IMR-90 (cell line): ENCODE data around the gene SMIM36. TPM values are rescaled to one million over a fixed set of nuclear protein-coding genes. Genes with fewer than 3 reads are reported as not detected.

Experiments used
- ATAC-seq: fragments of 200-7000 bp; cut with Tn5 transposase; 2 replicates; pipeline ENCODE4 v1.9.1; 2020; ENCODE audit warnings: low read depth, mild to moderate bottlenecking, moderate library complexity
- BruUV-seq: library from RNA; stranded (reverse); fragments of 400-500 nt; replicated peaks from 2 replicates; lab custom pipeline; 2021; lab: Mats Ljungman, UMichigan
- CTCF ChIA-PET: fragments of 300-600 bp; formaldehyde crosslinking; extraction: SDS; loops from one replicate; lab custom pipeline; 2021; ENCODE audit warnings: antibody characterized with exemption; lab: Yijun Ruan, JAX
- POLR2A ChIA-PET: fragments of 300-600 bp; sonication (Branson Sonifier 250); formaldehyde crosslinking; loops from one replicate; lab custom pipeline; 2022; ENCODE audit warnings: antibody characterized with exemption; ENCODE audit not compliant: unreplicated experiment; lab: Charles Lee
- DNase-seq: peaks from one replicate; pipeline ENCODE4 v3.0.0; 2013
- H2AFZ ChIP-seq: replicated peaks from 2 replicates; pipeline ENCODE3; 2013; ENCODE audit warnings: low read length, mild to moderate bottlenecking; ENCODE audit not compliant: poor library complexity
- H2AK5ac ChIP-seq: 2 replicates; pipeline ENCODE4 v1.6.1; 2013; ENCODE audit warnings: low read depth, low read length, inconsistent platforms
- H2AK9ac ChIP-seq: replicated peaks from 2 replicates; pipeline ENCODE3; 2013; ENCODE audit warnings: mild to moderate bottlenecking, low read depth, low read length, moderate library complexity; ENCODE audit not compliant: poor library complexity
- H2BK120ac ChIP-seq: 2 replicates; pipeline ENCODE4 v1.6.1; 2013; ENCODE audit warnings: low read depth, low read length, inconsistent platforms
- H2BK15ac ChIP-seq: 3 replicates; pipeline ENCODE4 v1.6.1; 2013; ENCODE audit warnings: low read depth, low read length, inconsistent platforms
- H2BK20ac ChIP-seq: 2 replicates; pipeline ENCODE4 v1.6.1; 2013; ENCODE audit warnings: low read depth, mild to moderate bottlenecking, inconsistent platforms, low read length, moderate library complexity
- H2BK5ac ChIP-seq: 2 replicates; pipeline ENCODE4 v1.6.1; 2013; ENCODE audit warnings: mild to moderate bottlenecking, low read depth, low read length, inconsistent platforms; ENCODE audit not compliant: poor library complexity, severe bottlenecking
- H3K14ac ChIP-seq: replicated peaks from 2 replicates; pipeline ENCODE4 v1.6.1; 2013; ENCODE audit warnings: low read depth, low read length, inconsistent platforms
- H3K18ac ChIP-seq: 2 replicates; pipeline ENCODE4 v1.6.1; 2013; ENCODE audit warnings: low read depth, low read length, control low read depth
- H3K23ac ChIP-seq: 2 replicates; pipeline ENCODE4 v1.6.1; 2013; ENCODE audit warnings: low read depth, low read length, inconsistent platforms
- H3K27ac ChIP-seq: 2 replicates; pipeline ENCODE4 v1.5.1; 2013; ENCODE audit warnings: mild to moderate bottlenecking, control low read depth, low read length; ENCODE audit not compliant: insufficient read depth
- H3K27me3 ChIP-seq: 2 replicates; pipeline ENCODE4 v1.6.1; 2013; ENCODE audit warnings: low read length; ENCODE audit not compliant: control insufficient read depth, insufficient read depth
- H3K36me3 ChIP-seq: 2 replicates; pipeline ENCODE4 v1.6.1; 2013; ENCODE audit warnings: low read length, mixed read lengths; ENCODE audit not compliant: control insufficient read depth, insufficient read depth
- H3K4ac ChIP-seq: 2 replicates; pipeline ENCODE4 v1.6.1; 2013; ENCODE audit warnings: low read depth, low read length, inconsistent platforms
- H3K4me1 ChIP-seq: 2 replicates; pipeline ENCODE4 v1.6.1; 2013; ENCODE audit warnings: low read length, mixed read lengths; ENCODE audit not compliant: control insufficient read depth, insufficient read depth
- H3K4me2 ChIP-seq: 2 replicates; pipeline ENCODE4 v1.6.1; 2013; ENCODE audit warnings: low read depth, mild to moderate bottlenecking, control low read depth, low read length, moderate library complexity
- H3K4me3 ChIP-seq: 2 replicates; pipeline ENCODE4 v1.5.1; 2013; ENCODE audit warnings: low read depth, mild to moderate bottlenecking, control low read depth, low read length, moderate library complexity; ENCODE audit not compliant: insufficient read depth
- H3K56ac ChIP-seq: 2 replicates; pipeline ENCODE4 v1.6.1; 2013; ENCODE audit warnings: low read length, inconsistent platforms; ENCODE audit not compliant: insufficient read depth; ENCODE audit errors: extremely low read depth
- H3K79me1 ChIP-seq, 2 experiments: 2 replicates each; pipeline ENCODE4 v1.6.1; 2013; ENCODE audit warnings: low read length in 2 of 2, inconsistent platforms in 1 of 2, low read depth in 1 of 2
- H3K9ac ChIP-seq: 2 replicates; pipeline ENCODE4 v1.6.1; 2013; ENCODE audit warnings: low read depth, low read length, control low read depth
- H3K9me1 ChIP-seq: 2 replicates; pipeline ENCODE4 v1.6.1; 2013; ENCODE audit warnings: low read length, inconsistent platforms; ENCODE audit not compliant: insufficient read depth
- H3K9me3 ChIP-seq: 2 replicates; pipeline ENCODE4 v1.6.1; 2013; ENCODE audit warnings: low read length; ENCODE audit not compliant: control insufficient read depth, insufficient read depth
- H4K20me1 ChIP-seq: 2 replicates; pipeline ENCODE4 v1.6.1; 2013; ENCODE audit warnings: low read length, inconsistent platforms; ENCODE audit not compliant: insufficient read depth
- H4K5ac ChIP-seq: 2 replicates; pipeline ENCODE4 v1.6.1; 2013; ENCODE audit warnings: mild to moderate bottlenecking, low read depth, low read length, control low read depth
- H4K8ac ChIP-seq, 2 experiments: 2 replicates each; pipeline ENCODE4 v1.6.1; 2013; ENCODE audit warnings: low read depth in 2 of 2, low read length in 2 of 2, control low read depth in 1 of 2, inconsistent platforms in 1 of 2
- H4K91ac ChIP-seq: 2 replicates; pipeline ENCODE4 v1.6.1; 2013; ENCODE audit warnings: low read depth, low read length, inconsistent platforms; ENCODE audit not compliant: insufficient read depth
- CEBPB ChIP-seq: IDR thresholded peaks from 2 replicates; pipeline ENCODE4 v1.6.1; 2012; ENCODE audit warnings: low read depth, low read length, improper control_type of control experiment
- CHD1 ChIP-seq: IDR thresholded peaks from 2 replicates; pipeline ENCODE4 v1.6.1; 2012; ENCODE audit warnings: low read depth, low read length, improper control_type of control experiment
- FOS ChIP-seq: fragments of 150-350 bp; IDR thresholded peaks from 2 replicates; pipeline ENCODE4 v1.6.1; 2016; ENCODE audit warnings: low read depth, low read length
- MAFK ChIP-seq: IDR thresholded peaks from 2 replicates; pipeline ENCODE4 v1.6.1; 2012; ENCODE audit warnings: low read depth, low read length, improper control_type of control experiment
- MAZ ChIP-seq: IDR thresholded peaks from 2 replicates; pipeline ENCODE4 v1.6.1; 2012; ENCODE audit warnings: low read depth, mild to moderate bottlenecking, low read length, improper control_type of control experiment, moderate library complexity, borderline replicate concordance
- MXI1 ChIP-seq: IDR thresholded peaks from 2 replicates; pipeline ENCODE4 v1.6.1; 2012; ENCODE audit warnings: low read depth, mild to moderate bottlenecking, low read length, moderate library complexity, borderline replicate concordance
- NFE2L2 ChIP-seq: fragments of 150-350 bp; IDR thresholded peaks from 2 replicates; pipeline ENCODE4 v1.6.1; 2016; ENCODE audit warnings: low read depth, mild to moderate bottlenecking, low read length
- POLR2A ChIP-seq: IDR thresholded peaks from 2 replicates; pipeline ENCODE4 v1.6.1; 2012; ENCODE audit warnings: mild to moderate bottlenecking, low read depth, low read length
- RAD21 ChIP-seq: IDR thresholded peaks from 2 replicates; pipeline ENCODE4 v1.6.1; 2012; ENCODE audit warnings: low read length, improper control_type of control experiment
- RCOR1 ChIP-seq: IDR thresholded peaks from 2 replicates; pipeline ENCODE4 v1.6.1; 2012; ENCODE audit warnings: mild to moderate bottlenecking, low read length, improper control_type of control experiment; ENCODE audit not compliant: insufficient replicate concordance
- RFX5 ChIP-seq: IDR thresholded peaks from 2 replicates; pipeline ENCODE4 v1.8.0; 2012; ENCODE audit warnings: low read depth, mild to moderate bottlenecking, low read length, moderate library complexity
- SMC3 ChIP-seq: fragments of 150-350 bp; IDR thresholded peaks from 2 replicates; pipeline ENCODE4 v1.6.1; 2016; ENCODE audit warnings: low read depth, mild to moderate bottlenecking, antibody characterized with exemption, low read length, moderate library complexity
- WGBS, 2 experiments: methylation state at CpG; one replicate each; pipeline versions ENCODE4 v1.1.5 to v1.1.7; 2013; ENCODE audit warnings: missing lambda C conversion rate in 2 of 2; ENCODE audit not compliant: insufficient read length in 1 of 2; ENCODE audit errors: extremely low coverage in 2 of 2; 5-methylcytosine and 5-hydroxymethylcytosine counted together
- dilution Hi-C: fragments of 300-500 bp; cut with HindIII; formaldehyde crosslinking; loops from one replicate; pipeline ENCODE4 v1.14.3; 2018; ENCODE audit warnings: low sequenced_read_pairs; ENCODE audit not compliant: unreplicated experiment
- in situ Hi-C: fragments of 300-500 bp; cut with MboI; formaldehyde crosslinking; loops from 3 replicates; pipeline ENCODE4 v1.14.3; 2019; ENCODE audit warnings: low sequenced_read_pairs, inconsistent platforms, mixed read lengths
- intact Hi-C: fragments of 100-400 bp; cut with micrococcal nuclease; formaldehyde crosslinking; loops from 2 replicates; pipeline ENCODE4 v1.10.0; 2022
- polyA plus RNA-seq, 3 experiments: library from polyadenylated mRNA; depleted of rRNA; stranded (reverse); fragments of >200 nt; gene quantifications; 2 replicates each; pipeline ENCODE4 v1.2.3, GENCODE V29; 2012; ENCODE audit warnings: low replicate concordance in 1 of 3
- total RNA-seq: library from RNA; depleted of rRNA; stranded (reverse); fragments of >200 nt; gene quantifications from 2 replicates; pipeline ENCODE4 v1.2.3, GENCODE V29; 2012
- TF ChIP-seq, protein P1 (sequence below): fragments of 150-350 bp; IDR thresholded peaks from 2 replicates; pipeline ENCODE4 v1.6.1; 2017; ENCODE audit warnings: mild to moderate bottlenecking, antibody characterized with exemption, low read length, low read depth

Gene SMIM36
- total and polyA plus RNA-seq, 2 of the 4 experiments (the other 2 are of a cell fraction): not detected

- Histone ChIP-seq H3K18ac (no peak overlapping the region), H3K4ac (no peak overlapping the region), H2BK20ac (no peak overlapping the region), H3K4me3 (no peak overlapping the region), H3K36me3 (peaks cover 43% of the 10 kb centered on the region), H2BK120ac (no peak overlapping the region), H2BK5ac (no peak overlapping the region), H3K9me1 (no peaks in the 10 kb centered on the region), H3K9ac (no peak overlapping the region), H3K56ac (no peak overlapping the region), H3K4me1 (no peaks in the 10 kb centered on the region), H4K20me1 (no peaks in the 10 kb centered on the region), H3K27me3 (no peaks in the 10 kb centered on the region), H4K8ac (no peak overlapping the region), H2AK5ac (no peak overlapping the region), H3K14ac (no peak overlapping the region), H3K27ac (no peak overlapping the region), H2BK15ac (no peak overlapping the region), H2AK9ac (no peak overlapping the region), H2AFZ (no peak overlapping the region), H3K9me3 (no peaks in the 10 kb centered on the region), H3K79me1 (peaks cover 5 to 12% of the 10 kb centered on the region in 2 experiments; a peak in 2 of 4 replicates), H3K23ac (no peak overlapping the region), H3K4me2 (no peak overlapping the region), H4K5ac (no peak overlapping the region), H4K91ac (no peak overlapping the region)
- ChIA-PET CTCF (no interaction called here), POLR2A (no interaction called here)
- in situ Hi-C loops (no loop called here), intact Hi-C loops (no loop called here), dilution Hi-C loops (no loop called here)
- no peak for DNase-seq
- BruUV-seq: no TSS peak
- no CpG with 5 or more reads among the region's 5 CpGs for WGBS, 2 experiments
- no peak for ATAC-seq
- TF ChIP-seq MAFK: no peak
- TF ChIP-seq MAZ: no peak
- no peak for TF ChIP-seq RFX5
- TF ChIP-seq SMC3: no peak
- TF ChIP-seq CEBPB: no peak
- TF ChIP-seq, protein P1, sequence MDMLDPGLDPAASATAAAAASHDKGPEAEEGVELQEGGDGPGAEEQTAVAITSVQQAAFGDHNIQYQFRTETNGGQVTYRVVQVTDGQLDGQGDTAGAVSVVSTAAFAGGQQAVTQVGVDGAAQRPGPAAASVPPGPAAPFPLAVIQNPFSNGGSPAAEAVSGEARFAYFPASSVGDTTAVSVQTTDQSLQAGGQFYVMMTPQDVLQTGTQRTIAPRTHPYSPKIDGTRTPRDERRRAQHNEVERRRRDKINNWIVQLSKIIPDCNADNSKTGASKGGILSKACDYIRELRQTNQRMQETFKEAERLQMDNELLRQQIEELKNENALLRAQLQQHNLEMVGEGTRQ: no peak
- no peak for TF ChIP-seq NFE2L2
- no peak for TF ChIP-seq CHD1
- no peak for TF ChIP-seq RCOR1
- no peak for TF ChIP-seq POLR2A
- no peak for TF ChIP-seq FOS
- no peak for TF ChIP-seq MXI1
- TF ChIP-seq RAD21: no peak
These were observed 100.4 kb downstream of the SMIM36 start for GRCh38 chr17:55410722-55411462.
